ENCODE data around the gene TNIP3. TPM values are rescaled to one million over a fixed set of nuclear protein-coding genes. Genes with fewer than 3 reads are reported as not detected.

The TNIP3 gene
- total and polyA plus RNA-seq, 2 of the 4 experiments (the other 2 are of a cell fraction) = 0.10 to 0.18 TPM

DNA sequence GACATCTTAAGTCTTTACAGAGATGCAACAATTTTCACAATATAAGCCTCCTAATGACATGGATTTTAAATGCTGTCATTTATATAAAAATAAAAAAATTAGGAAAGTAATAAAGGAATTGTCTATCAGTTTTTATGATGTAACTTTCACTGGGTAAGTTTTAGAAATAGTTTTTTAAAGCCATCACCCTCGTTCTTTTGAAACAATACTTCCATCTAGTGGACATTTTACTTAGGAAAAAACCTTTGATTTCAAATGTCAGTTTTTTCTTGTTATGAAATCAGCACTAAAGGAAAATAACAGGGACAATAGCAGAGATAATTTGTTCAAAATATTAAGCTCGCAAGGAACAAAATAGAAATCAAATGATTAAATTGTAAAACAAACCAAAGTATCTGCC lies 67.5 kb downstream of the TNIP3 start:
- H3K56ac ChIP-seq (ENCODE audit: extremely low read depth, insufficient read depth, low read length) = no peak overlapping the region
- H2AFZ ChIP-seq (replicated peaks; ENCODE audit: low read length, poor library complexity) = no peak overlapping the region
- ChIA-PET POLR2A (ENCODE audit: unreplicated experiment) (no interaction called here), CTCF (interaction anchor here (0.5 kb wide), 1 partner anchor 379 kb away, joined by 4 read pairs; no protein-coding TSS in a partner anchor)
- no peak overlapping the region for H3K4me2 ChIP-seq (ENCODE audit: low read depth, low read length)
- ATAC-seq (ENCODE audit: low read depth) (0 out of 2 replicates have a peak, but pooled peaks have one; percentile 29), DNase-seq (peak; percentile 52)
- H4K8ac ChIP-seq (ENCODE audit: low read depth in 2 of 2, low read length in 2 of 2) = no peak overlapping the region
- peaks cover 2% of the 10 kb centered on the region; the same call in 1 of the 2 replicates for H3K27me3 ChIP-seq (ENCODE audit: control insufficient read depth, insufficient read depth, low read length)
- no peak overlapping the region for H3K9ac ChIP-seq (ENCODE audit: low read depth, low read length)
- intact Hi-C loops (cut with micrococcal nuclease) = loop anchor here (1.0 to 10.0 kb wide), 4 partner anchors 377 to 1782 kb away; no protein-coding TSS in a partner anchor
- no peak overlapping the region for H2BK20ac ChIP-seq (ENCODE audit: low read depth, low read length)
- TF ChIP-seq MAZ (IDR thresholded peaks at IDR 0.05; ENCODE audit: borderline replicate concordance, low read depth, low read length) = no peak
- no peak for TF ChIP-seq MAFK (IDR thresholded peaks at IDR 0.05; ENCODE audit: low read depth, low read length)
- TF ChIP-seq BHLHE40 (IDR thresholded peaks at IDR 0.05; ENCODE audit: low read depth, low read length) = no peak
- TF ChIP-seq, protein P1, sequence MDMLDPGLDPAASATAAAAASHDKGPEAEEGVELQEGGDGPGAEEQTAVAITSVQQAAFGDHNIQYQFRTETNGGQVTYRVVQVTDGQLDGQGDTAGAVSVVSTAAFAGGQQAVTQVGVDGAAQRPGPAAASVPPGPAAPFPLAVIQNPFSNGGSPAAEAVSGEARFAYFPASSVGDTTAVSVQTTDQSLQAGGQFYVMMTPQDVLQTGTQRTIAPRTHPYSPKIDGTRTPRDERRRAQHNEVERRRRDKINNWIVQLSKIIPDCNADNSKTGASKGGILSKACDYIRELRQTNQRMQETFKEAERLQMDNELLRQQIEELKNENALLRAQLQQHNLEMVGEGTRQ (IDR thresholded peaks at IDR 0.05; ENCODE audit: low read depth, low read length) = no peak
- peak; percentile 72 for TF ChIP-seq RAD21 (IDR thresholded peaks at IDR 0.05; ENCODE audit: low read length)
- TF ChIP-seq RCOR1 (IDR thresholded peaks at IDR 0.05; ENCODE audit: insufficient replicate concordance, low read length) = no peak
- no peak for TF ChIP-seq MXI1 (IDR thresholded peaks at IDR 0.05; ENCODE audit: borderline replicate concordance, low read depth, low read length)
- TF ChIP-seq SMC3 (IDR thresholded peaks at IDR 0.05; ENCODE audit: low read depth, low read length) = peak; percentile 69
- no peak for TF ChIP-seq RFX5 (IDR thresholded peaks at IDR 0.05; ENCODE audit: low read depth, low read length)
- no peak for TF ChIP-seq FOS (IDR thresholded peaks at IDR 0.05; ENCODE audit: low read depth, low read length)
- no peak for TF ChIP-seq POLR2A (IDR thresholded peaks at IDR 0.05; ENCODE audit: low read depth, low read length)
- TF ChIP-seq CHD1 (IDR thresholded peaks at IDR 0.05; ENCODE audit: low read depth, low read length) = no peak
- no peak for TF ChIP-seq NFE2L2 (IDR thresholded peaks at IDR 0.05; ENCODE audit: low read depth, low read length)
- TF ChIP-seq, protein P2, sequence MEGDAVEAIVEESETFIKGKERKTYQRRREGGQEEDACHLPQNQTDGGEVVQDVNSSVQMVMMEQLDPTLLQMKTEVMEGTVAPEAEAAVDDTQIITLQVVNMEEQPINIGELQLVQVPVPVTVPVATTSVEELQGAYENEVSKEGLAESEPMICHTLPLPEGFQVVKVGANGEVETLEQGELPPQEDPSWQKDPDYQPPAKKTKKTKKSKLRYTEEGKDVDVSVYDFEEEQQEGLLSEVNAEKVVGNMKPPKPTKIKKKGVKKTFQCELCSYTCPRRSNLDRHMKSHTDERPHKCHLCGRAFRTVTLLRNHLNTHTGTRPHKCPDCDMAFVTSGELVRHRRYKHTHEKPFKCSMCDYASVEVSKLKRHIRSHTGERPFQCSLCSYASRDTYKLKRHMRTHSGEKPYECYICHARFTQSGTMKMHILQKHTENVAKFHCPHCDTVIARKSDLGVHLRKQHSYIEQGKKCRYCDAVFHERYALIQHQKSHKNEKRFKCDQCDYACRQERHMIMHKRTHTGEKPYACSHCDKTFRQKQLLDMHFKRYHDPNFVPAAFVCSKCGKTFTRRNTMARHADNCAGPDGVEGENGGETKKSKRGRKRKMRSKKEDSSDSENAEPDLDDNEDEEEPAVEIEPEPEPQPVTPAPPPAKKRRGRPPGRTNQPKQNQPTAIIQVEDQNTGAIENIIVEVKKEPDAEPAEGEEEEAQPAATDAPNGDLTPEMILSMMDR (conservative IDR thresholded peaks at IDR 0.05; ENCODE audit: low read depth, low read length) = peak; percentile 73
- TF ChIP-seq, protein P3, sequence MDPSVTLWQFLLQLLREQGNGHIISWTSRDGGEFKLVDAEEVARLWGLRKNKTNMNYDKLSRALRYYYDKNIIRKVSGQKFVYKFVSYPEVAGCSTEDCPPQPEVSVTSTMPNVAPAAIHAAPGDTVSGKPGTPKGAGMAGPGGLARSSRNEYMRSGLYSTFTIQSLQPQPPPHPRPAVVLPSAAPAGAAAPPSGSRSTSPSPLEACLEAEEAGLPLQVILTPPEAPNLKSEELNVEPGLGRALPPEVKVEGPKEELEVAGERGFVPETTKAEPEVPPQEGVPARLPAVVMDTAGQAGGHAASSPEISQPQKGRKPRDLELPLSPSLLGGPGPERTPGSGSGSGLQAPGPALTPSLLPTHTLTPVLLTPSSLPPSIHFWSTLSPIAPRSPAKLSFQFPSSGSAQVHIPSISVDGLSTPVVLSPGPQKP (IDR thresholded peaks at IDR 0.05; ENCODE audit: borderline replicate concordance, low read depth, low read length) = no peak
- BruUV-seq (replicated peaks) = no TSS peak
- H4K5ac ChIP-seq (ENCODE audit: low read depth, low read length) = no peak overlapping the region
- H3K14ac ChIP-seq (replicated peaks; ENCODE audit: low read depth, low read length) = no peak overlapping the region
- no peaks in the 10 kb centered on the region for H4K20me1 ChIP-seq (ENCODE audit: insufficient read depth, low read length)
- H3K79me1 ChIP-seq (ENCODE audit: low read depth in 1 of 2, low read length in 2 of 2) = no peaks in the 10 kb centered on the region
- in situ Hi-C loops (cut with MboI; ENCODE audit: low sequenced_read_pairs) = loop anchor here (10.0 to 25.0 kb wide), 2 partner anchors 384 to 1022 kb away; no protein-coding TSS in a partner anchor
- dilution Hi-C loops (cut with HindIII; ENCODE audit: low sequenced_read_pairs, unreplicated experiment) = no loop called here
- no peak overlapping the region for H3K4ac ChIP-seq (ENCODE audit: low read depth, low read length)
- no CpG with 5 or more reads among the region's 2 CpGs for WGBS, 2 experiments (ENCODE audit: extremely low coverage in 2 of 2, insufficient read length in 1 of 2)
- no peak overlapping the region for H4K91ac ChIP-seq (ENCODE audit: insufficient read depth, low read depth, low read length)
- no peak overlapping the region for H3K23ac ChIP-seq (ENCODE audit: low read depth, low read length)
- no peak overlapping the region for H3K27ac ChIP-seq (ENCODE audit: insufficient read depth, low read length)
- no peaks in the 10 kb centered on the region for H3K9me1 ChIP-seq (ENCODE audit: insufficient read depth, low read length)
- H3K4me1 ChIP-seq (ENCODE audit: control insufficient read depth, insufficient read depth, low read length) = no peaks in the 10 kb centered on the region
- no peak overlapping the region for H2BK120ac ChIP-seq (ENCODE audit: low read depth, low read length)
- no peaks in the 10 kb centered on the region for H3K36me3 ChIP-seq (ENCODE audit: control insufficient read depth, insufficient read depth, low read length)
- H3K9me3 ChIP-seq (ENCODE audit: control insufficient read depth, insufficient read depth, low read length) = no peaks in the 10 kb centered on the region
- H2AK5ac ChIP-seq (ENCODE audit: low read depth, low read length) = no peak overlapping the region
- no peak overlapping the region for H2BK5ac ChIP-seq (ENCODE audit: low read depth, low read length, poor library complexity, severe bottlenecking)
- H3K18ac ChIP-seq (ENCODE audit: low read depth, low read length) = no peak overlapping the region
- no peak overlapping the region for H3K4me3 ChIP-seq (ENCODE audit: insufficient read depth, low read depth, low read length)
- no peak overlapping the region for H2BK15ac ChIP-seq (ENCODE audit: low read depth, low read length)
- no peak overlapping the region for H2AK9ac ChIP-seq (replicated peaks; ENCODE audit: low read depth, low read length, poor library complexity)
